ENCODE data around the gene CDH13.

Gene CDH13

DNA sequence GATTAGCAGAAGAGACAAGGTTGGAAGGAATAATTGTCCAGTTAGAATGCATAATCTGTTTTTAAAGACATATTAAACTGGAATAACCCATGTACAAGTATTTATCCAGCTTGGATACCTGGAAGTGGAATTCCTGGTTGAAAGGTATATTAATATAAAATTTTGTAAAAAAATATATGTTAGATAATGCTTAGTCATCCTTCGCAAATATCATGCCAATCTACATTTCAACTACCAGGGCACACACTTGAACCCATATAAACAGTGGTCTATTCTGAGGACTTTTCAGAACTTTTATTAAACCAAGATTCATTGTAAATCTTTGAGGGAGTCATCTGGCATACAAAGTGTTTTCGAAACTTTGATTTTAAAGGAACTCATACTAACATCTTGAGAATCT lies 911.9 kb downstream of the CDH13 start:
- ATAC-seq (replicated peaks; ENCODE audit: extremely low read depth, poor library complexity, severe bottlenecking): no peak
- no peak overlapping the region for H3K27ac Mint-ChIP-seq (ENCODE audit: low read depth)
- H3K4me1 Mint-ChIP-seq: no peaks in the 10 kb centered on the region
- no peak overlapping the region for H3K4me3 Mint-ChIP-seq
- DNase-seq (ENCODE audit: low spot score in 2 of 2): no peak
- peaks cover 1% of the 10 kb centered on the region for H3K36me3 Mint-ChIP-seq (ENCODE audit: insufficient read depth)
- H3K9me3 Mint-ChIP-seq: peaks cover 18% of the 10 kb centered on the region
- H3K27me3 Mint-ChIP-seq: no peaks in the 10 kb centered on the region

DNA sequence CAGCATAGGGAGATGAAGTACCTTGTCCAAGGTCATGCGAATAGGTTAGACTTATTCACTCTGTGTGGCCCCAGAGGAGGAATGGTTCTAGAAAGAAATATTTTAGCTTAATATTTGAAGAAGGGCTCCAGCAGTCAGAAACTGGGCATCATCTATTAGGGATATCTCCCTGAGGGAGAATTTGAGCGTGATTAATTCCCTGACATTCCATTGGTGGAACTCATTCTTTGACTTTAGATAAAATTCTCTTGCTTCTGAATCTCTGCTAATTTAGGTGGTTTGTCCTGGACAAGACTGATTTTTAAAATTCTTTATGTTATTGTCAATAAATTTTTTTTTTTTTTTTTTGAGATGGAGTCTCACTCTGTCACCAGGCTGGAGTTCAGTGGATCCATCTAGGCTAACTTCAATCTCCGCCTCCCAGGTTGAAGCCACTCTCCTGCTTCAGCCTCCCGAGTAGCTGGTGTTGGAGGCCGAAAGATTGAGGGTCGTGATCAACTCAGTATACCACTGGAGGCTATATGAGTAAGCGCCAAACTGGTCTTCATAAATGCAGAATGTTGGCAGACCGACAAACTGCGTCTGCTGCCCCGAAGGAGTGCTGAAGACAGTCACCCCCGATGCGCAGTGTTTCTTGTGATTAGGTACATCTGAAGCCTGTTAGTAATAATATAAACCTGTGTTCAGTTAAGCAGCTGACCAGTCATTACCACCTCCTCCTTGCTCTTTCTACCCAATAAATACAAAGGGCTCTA lies 913.1 kb downstream of the CDH13 start:
- no peak overlapping the region for H3K4me3 Mint-ChIP-seq
- H3K27ac Mint-ChIP-seq (ENCODE audit: low read depth): no peak overlapping the region
- DNase-seq (ENCODE audit: low spot score in 2 of 2) (no peak), ATAC-seq (replicated peaks; ENCODE audit: extremely low read depth, poor library complexity, severe bottlenecking) (no peak)
- no peaks in the 10 kb centered on the region for H3K27me3 Mint-ChIP-seq
- H3K36me3 Mint-ChIP-seq (ENCODE audit: insufficient read depth): peaks cover 1% of the 10 kb centered on the region
- H3K9me3 Mint-ChIP-seq: peaks cover 18% of the 10 kb centered on the region
- no peaks in the 10 kb centered on the region for H3K4me1 Mint-ChIP-seq

DNA sequence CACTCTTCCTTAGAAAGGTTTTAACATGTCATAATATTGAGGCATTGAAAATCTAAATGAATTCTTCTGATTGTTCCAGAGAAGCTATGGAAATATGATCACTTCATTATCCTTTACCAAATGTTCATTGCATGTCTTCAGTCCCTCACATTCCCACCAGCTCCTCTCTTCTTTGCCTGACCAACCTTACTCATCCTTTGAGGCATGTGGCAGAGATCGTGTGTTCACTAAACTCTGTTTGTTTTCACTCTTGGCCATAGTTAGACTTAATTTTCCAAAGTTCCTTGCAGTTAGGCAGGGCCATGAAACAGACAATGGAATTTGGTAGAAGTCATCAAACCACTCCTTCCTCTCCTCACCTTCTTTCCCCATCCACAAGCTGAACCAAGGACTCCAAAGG lies 914.5 kb downstream of the CDH13 start:
- Mint-ChIP-seq H3K4me3 (no peak overlapping the region), H3K36me3 (ENCODE audit: insufficient read depth) (peaks cover 1% of the 10 kb centered on the region), H3K4me1 (no peaks in the 10 kb centered on the region), H3K27me3 (no peaks in the 10 kb centered on the region), H3K27ac (ENCODE audit: low read depth) (no peak overlapping the region), H3K9me3 (peaks cover 6% of the 10 kb centered on the region)
- no peak for DNase-seq (ENCODE audit: low spot score in 2 of 2)
- ATAC-seq (replicated peaks; ENCODE audit: extremely low read depth, poor library complexity, severe bottlenecking): no peak

DNA sequence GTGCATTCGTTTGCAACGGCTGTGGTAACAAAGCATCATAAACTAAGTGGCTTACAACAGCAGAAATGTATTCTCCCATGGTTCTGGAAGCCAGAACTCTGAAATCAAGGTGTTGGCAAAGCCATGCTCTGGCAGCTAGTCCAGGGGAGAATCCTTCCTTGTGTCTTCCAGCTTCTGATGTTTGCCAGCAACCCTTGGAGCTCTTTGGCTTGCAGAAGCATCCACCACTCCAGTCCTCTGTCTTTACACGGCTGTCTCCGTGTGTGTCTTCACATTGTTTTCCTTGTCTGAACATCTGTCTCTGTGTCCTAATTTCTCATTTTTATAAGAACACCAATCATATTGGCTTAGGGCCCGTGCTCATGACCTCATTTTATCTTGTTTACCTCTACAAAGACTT lies 915.7 kb downstream of the CDH13 start:
- no peaks in the 10 kb centered on the region for H3K4me1 Mint-ChIP-seq
- no peak overlapping the region for H3K4me3 Mint-ChIP-seq
- peaks cover 1% of the 10 kb centered on the region for H3K36me3 Mint-ChIP-seq (ENCODE audit: insufficient read depth)
- H3K9me3 Mint-ChIP-seq: no peaks in the 10 kb centered on the region
- DNase-seq (ENCODE audit: low spot score in 2 of 2): no peak
- H3K27me3 Mint-ChIP-seq: no peaks in the 10 kb centered on the region
- no peak for ATAC-seq (replicated peaks; ENCODE audit: extremely low read depth, poor library complexity, severe bottlenecking)
- no peak overlapping the region for H3K27ac Mint-ChIP-seq (ENCODE audit: low read depth)

DNA sequence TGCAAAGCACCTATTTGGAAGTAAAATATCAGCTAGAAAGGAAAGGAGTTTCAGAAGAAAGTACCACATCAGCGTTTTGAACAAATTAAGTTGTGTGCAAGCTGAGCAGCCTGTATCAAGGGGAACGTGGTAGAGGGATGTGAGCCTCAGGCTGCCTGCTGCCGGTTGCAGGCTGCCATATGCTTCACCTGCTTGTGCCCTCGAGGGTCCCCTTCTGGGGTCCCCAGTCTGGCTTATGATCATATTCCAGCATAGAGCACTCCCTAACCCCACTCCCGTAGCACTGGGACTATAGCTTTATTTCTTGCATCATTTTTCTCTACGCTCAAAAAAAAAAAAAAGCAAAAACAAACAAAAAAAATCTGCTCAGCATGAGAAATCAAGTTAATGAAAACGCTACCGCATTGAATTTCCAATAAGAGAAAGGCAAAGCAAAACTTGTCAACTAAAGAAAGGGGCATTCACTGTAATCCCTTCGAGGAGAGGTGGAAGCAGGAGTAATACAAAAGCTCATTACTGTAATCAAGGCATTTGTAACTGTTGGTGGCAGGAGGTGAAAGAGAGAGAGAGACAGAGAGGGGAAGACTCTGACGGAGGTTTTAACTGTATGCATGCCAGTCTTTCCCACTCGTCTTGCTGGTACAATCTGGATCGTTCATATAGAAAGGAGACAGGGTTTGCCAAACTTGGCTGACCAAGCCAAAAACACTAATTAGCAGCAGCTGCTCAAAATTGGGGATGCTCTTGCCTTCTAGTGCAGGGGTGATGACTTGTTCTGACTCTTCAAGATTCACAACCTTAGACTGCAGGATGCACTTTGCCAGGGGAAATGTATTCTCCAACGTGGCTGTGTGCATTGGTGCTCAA lies 922.8 kb downstream of the CDH13 start:
- DNase-seq (ENCODE audit: low spot score in 2 of 2) (no peak), ATAC-seq (replicated peaks; ENCODE audit: extremely low read depth, poor library complexity, severe bottlenecking) (no peak)
- Mint-ChIP-seq H3K4me1 (no peaks in the 10 kb centered on the region), H3K9me3 (peaks cover 5% of the 10 kb centered on the region), H3K27me3 (no peaks in the 10 kb centered on the region), H3K36me3 (ENCODE audit: insufficient read depth) (no peaks in the 10 kb centered on the region), H3K4me3 (no peak overlapping the region), H3K27ac (ENCODE audit: low read depth) (no peak overlapping the region)

DNA sequence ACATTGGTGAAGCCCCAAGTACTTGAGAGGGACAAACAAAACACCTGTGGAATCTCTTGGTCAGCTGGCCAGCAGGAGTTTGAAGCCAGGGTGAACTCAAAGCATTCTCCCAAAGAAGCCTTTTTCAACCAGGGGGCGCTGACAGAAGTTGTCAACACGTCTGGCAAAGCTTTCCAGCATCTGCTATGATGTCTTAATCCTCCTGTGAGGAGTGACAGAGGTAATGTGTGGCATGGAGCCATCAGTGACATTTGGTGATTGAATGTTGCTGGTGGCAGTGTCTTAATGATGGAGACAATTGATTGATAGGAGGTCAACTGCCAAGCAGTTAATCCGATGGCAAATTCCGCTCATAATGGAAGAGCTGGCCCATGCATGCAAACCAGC lies 923.4 kb downstream of the CDH13 start:
- Mint-ChIP-seq H3K9me3 (peaks cover 5% of the 10 kb centered on the region), H3K27me3 (no peaks in the 10 kb centered on the region), H3K36me3 (ENCODE audit: insufficient read depth) (no peaks in the 10 kb centered on the region), H3K4me1 (no peaks in the 10 kb centered on the region), H3K4me3 (no peak overlapping the region), H3K27ac (ENCODE audit: low read depth) (no peak overlapping the region)
- ATAC-seq (replicated peaks; ENCODE audit: extremely low read depth, poor library complexity, severe bottlenecking) (no peak), DNase-seq (ENCODE audit: low spot score in 2 of 2) (no peak)

DNA sequence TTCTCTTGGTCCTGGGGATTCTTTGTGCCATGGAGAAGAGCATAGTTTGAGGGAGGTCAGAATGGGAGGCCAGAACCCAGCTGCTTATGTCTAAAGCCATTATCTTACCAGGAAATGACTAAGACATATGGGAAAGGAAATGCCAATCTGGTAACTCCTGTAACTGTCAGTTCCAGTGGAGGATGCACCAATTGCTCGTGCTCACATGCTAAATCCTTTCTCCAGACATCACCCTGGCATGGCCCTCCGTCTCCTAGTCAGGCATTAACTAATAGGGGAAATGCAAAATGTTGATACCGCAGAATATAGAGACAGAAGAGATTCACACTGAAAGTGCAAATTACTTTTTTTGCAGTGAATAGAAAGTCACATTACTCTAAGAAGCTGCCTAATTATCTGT lies 925.5 kb downstream of the CDH13 start:
- Mint-ChIP-seq H3K4me3 (no peak overlapping the region), H3K36me3 (ENCODE audit: insufficient read depth) (no peaks in the 10 kb centered on the region), H3K4me1 (no peaks in the 10 kb centered on the region), H3K27me3 (no peaks in the 10 kb centered on the region), H3K9me3 (peaks cover 5% of the 10 kb centered on the region), H3K27ac (ENCODE audit: low read depth) (no peak overlapping the region)
- no peak for DNase-seq (ENCODE audit: low spot score in 2 of 2)
- ATAC-seq (replicated peaks; ENCODE audit: extremely low read depth, poor library complexity, severe bottlenecking): no peak

DNA sequence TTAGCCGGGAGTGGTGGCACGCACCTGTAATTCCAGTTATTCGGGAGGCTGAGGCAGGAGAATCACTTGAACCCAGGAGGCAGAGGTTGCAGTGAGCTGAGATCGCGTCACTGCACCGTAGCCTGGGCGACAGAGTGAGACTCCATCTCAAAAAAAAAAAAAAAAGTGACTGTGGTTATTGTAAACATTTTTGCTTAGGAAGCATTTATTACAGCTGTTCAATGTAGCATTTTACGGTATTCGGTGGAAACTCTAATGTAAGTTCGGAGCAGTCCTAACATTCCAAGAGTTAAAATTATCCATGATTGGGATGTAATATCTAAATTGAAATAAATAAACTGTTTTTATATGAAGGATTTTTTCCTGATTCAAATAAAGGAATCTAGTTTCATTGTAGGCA lies 926.2 kb downstream of the CDH13 start:
- H3K27me3 Mint-ChIP-seq: no peaks in the 10 kb centered on the region
- ATAC-seq (replicated peaks; ENCODE audit: extremely low read depth, poor library complexity, severe bottlenecking) (no peak), DNase-seq (ENCODE audit: low spot score in 2 of 2) (no peak)
- peaks cover 5% of the 10 kb centered on the region for H3K9me3 Mint-ChIP-seq
- no peaks in the 10 kb centered on the region for H3K36me3 Mint-ChIP-seq (ENCODE audit: insufficient read depth)
- H3K4me1 Mint-ChIP-seq: no peaks in the 10 kb centered on the region
- H3K4me3 Mint-ChIP-seq: no peak overlapping the region
- no peak overlapping the region for H3K27ac Mint-ChIP-seq (ENCODE audit: low read depth)

DNA sequence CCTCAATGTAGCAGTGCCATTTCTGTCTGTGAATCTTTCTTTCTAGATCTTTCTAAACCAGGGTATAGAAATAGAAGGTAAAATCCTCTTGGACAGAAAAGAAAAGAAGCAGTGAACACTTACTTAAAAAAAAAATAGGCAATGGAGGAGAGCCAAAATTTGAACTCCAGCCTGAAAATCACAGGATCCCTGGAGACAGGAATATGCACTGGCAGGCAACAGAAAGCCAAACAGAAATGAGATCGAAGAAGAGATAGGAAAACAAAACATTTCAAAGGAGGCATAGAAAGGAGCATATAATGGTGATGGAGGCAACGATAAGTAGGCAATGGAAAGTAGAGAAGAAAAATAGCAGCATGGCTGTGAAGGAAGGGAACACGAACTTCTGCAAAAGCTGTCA lies 927.3 kb downstream of the CDH13 start:
- ATAC-seq (replicated peaks; ENCODE audit: extremely low read depth, poor library complexity, severe bottlenecking) (no peak), DNase-seq (ENCODE audit: low spot score in 2 of 2) (no peak)
- H3K9me3 Mint-ChIP-seq: peaks cover 6% of the 10 kb centered on the region
- H3K27ac Mint-ChIP-seq (ENCODE audit: low read depth): no peak overlapping the region
- H3K4me3 Mint-ChIP-seq: no peak overlapping the region
- no peaks in the 10 kb centered on the region for H3K4me1 Mint-ChIP-seq
- no peaks in the 10 kb centered on the region for H3K27me3 Mint-ChIP-seq
- no peaks in the 10 kb centered on the region for H3K36me3 Mint-ChIP-seq (ENCODE audit: insufficient read depth)

DNA sequence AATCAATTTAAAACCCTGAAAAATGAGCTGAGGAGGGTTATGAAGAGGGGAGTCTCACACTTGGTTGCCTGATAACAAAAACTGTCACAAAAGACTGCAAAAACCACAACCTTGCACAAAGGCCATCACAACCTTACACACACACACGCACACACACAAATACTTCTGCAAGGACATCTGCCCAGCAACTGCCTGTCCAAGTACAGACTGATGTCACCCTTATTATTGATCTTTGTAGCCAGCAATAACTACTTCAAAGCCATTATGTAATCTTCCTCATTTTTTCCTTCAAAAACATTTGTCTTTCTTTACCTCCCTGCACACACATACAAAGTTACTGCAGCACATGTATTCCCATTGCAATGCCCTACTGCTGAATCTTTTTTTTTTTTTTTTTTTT lies 927.8 kb downstream of the CDH13 start:
- Mint-ChIP-seq H3K9me3 (peaks cover 10% of the 10 kb centered on the region), H3K4me3 (no peak overlapping the region), H3K4me1 (no peaks in the 10 kb centered on the region), H3K27me3 (no peaks in the 10 kb centered on the region), H3K27ac (ENCODE audit: low read depth) (no peak overlapping the region), H3K36me3 (ENCODE audit: insufficient read depth) (no peaks in the 10 kb centered on the region)
- ATAC-seq (replicated peaks; ENCODE audit: extremely low read depth, poor library complexity, severe bottlenecking): no peak
- no peak for DNase-seq (ENCODE audit: low spot score in 2 of 2)

DNA sequence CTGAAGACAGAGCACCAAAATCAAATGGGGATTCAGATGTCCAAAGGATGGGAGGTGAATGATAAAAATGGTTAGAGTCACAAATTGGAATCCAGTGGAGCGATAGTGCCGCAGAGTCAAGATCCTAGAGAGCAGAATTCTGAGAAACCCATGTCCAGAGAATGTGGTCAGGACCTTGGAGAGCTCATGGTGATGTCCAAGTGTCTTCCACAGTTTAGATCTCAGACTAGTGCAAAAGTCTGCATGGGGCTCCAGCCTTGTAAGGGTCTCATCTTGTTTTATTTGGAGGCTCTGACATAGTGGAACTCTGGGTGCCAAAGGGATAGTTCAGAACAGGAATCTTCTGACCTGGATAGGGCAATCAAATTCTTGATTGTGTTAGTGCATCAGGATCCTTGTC lies 935.1 kb downstream of the CDH13 start:
- Mint-ChIP-seq H3K27me3 (no peaks in the 10 kb centered on the region), H3K27ac (ENCODE audit: low read depth) (no peak overlapping the region), H3K36me3 (ENCODE audit: insufficient read depth) (no peaks in the 10 kb centered on the region), H3K4me1 (no peaks in the 10 kb centered on the region), H3K4me3 (no peak overlapping the region), H3K9me3 (peaks cover 10% of the 10 kb centered on the region)
- ATAC-seq (replicated peaks; ENCODE audit: extremely low read depth, poor library complexity, severe bottlenecking) (no peak), DNase-seq (ENCODE audit: low spot score in 2 of 2) (no peak)

DNA sequence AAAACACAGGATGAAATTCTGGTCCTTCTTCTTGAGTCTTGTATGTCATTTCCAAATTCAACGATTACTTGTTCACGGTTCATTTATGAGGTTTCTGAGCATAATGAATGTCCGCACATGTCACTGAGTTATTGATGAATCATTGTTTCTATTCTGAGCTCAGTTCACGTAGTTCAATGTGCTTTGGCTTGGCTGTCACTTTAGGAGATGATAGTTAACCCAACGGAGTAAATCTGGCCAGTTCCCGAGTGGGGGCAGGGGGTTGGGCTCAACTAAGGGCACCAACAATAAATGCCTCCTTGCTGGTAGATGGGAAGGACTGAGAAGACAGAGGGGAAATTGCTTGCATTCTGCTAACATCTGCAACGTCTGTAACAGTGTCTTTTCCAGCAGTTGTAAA lies 941.6 kb downstream of the CDH13 start:
- DNase-seq (ENCODE audit: low spot score in 2 of 2) (no peak), ATAC-seq (replicated peaks; ENCODE audit: extremely low read depth, poor library complexity, severe bottlenecking) (no peak)
- no peaks in the 10 kb centered on the region for H3K36me3 Mint-ChIP-seq (ENCODE audit: insufficient read depth)
- no peak overlapping the region for H3K4me3 Mint-ChIP-seq
- H3K27me3 Mint-ChIP-seq: no peaks in the 10 kb centered on the region
- peaks cover 4% of the 10 kb centered on the region for H3K9me3 Mint-ChIP-seq
- H3K4me1 Mint-ChIP-seq: no peaks in the 10 kb centered on the region
- no peak overlapping the region for H3K27ac Mint-ChIP-seq (ENCODE audit: low read depth)

DNA sequence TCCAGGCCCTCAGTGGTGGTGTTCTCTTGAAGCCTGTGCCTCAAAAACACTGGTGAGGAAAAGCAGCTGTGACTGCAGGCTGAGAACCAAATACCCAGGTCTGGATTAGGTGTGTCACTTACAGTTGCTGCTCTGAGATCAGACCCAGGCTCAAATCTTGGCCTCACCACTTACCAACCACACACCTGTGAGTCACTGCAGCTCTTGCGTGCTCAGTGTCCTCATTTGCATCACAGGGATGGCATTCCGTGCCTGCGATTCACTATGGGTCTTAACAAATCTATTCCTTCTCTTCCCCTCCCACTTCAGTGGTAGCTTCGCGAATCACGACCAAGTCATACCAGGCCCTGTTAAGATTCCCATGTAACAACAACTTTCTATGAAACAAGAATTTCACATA lies 947.6 kb downstream of the CDH13 start:
- no peaks in the 10 kb centered on the region for H3K36me3 Mint-ChIP-seq (ENCODE audit: insufficient read depth)
- no peak overlapping the region for H3K4me3 Mint-ChIP-seq
- ATAC-seq (replicated peaks; ENCODE audit: extremely low read depth, poor library complexity, severe bottlenecking): no peak
- no peak overlapping the region for H3K27ac Mint-ChIP-seq (ENCODE audit: low read depth)
- H3K4me1 Mint-ChIP-seq: no peaks in the 10 kb centered on the region
- no peak for DNase-seq (ENCODE audit: low spot score in 2 of 2)
- no peaks in the 10 kb centered on the region for H3K27me3 Mint-ChIP-seq
- H3K9me3 Mint-ChIP-seq: peaks cover 6% of the 10 kb centered on the region
